ENCODE results near the gene NOTCH1. TPM values are rescaled to one million over a fixed set of nuclear protein-coding genes. Genes with fewer than 3 reads are reported as not detected.

Gene NOTCH1
- total RNA-seq, 2 donors from 2014 or later, result 71.6 to 84.2 TPM

DNA sequence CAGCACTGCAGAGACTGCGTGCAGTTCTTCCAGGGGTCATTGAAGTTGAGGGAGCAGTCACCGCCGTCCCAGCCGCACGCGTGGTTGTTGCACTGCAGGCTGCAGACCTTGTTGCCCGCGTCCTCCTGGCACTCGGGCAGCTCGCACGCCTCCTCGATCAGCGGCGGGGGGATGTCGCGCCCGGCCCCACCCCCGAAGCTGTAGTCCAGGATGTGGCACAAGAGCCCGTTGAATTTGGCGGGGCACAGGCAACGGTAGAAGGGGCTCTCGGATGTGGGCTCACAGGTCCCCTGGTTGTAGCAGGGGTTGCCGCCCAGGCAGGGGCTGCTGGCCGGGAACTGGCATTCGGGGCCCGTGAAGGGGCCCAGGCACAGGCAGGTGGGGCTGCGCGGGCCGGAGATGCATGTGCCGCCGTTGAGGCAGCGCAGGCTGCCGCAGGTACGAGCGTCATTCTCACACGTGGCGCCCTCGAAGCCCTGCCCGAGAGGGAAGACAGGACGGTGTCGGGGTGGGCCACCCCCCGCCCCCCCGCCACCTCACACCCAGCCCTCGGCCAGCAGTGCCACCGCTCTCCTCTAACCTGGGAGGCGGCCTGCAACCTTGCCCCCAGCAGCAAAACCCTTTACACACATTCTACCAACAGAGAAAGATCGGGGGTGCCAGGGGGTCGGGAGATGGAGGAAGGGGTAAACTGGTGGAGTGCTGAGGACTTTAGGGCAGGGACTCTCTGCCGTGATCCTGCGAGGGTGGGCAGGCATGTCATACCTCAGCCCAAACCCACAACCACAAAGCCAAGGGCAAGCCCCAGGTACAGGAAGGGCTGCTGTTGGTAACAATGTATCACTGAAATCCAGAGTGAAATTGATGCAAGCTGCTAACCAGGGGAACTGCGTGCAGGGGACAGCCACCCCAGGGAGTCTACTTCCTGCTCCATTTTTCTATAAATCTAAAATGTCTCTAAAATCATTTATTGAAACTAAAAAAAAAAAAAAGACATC, 40.1 kb downstream of the NOTCH1 start:
- DNase-seq (no peak), ATAC-seq (replicated peaks in 1 of 2) (no peak)
- H3K4me3 Mint-ChIP-seq, result no peak overlapping the region
- no peaks in the 10 kb centered on the region for H3K27me3 Mint-ChIP-seq (ENCODE audit: low read depth)
- no peak overlapping the region for H3K27ac Mint-ChIP-seq
- H3K9me3 Mint-ChIP-seq, result no peaks in the 10 kb centered on the region
- H3K4me1 Mint-ChIP-seq (ENCODE audit: low read depth), result no peaks in the 10 kb centered on the region
- H3K36me3 Mint-ChIP-seq (ENCODE audit: insufficient read depth in 2 of 2), result peaks cover 0 to 2% of the 10 kb centered on the region in 2 donors

DNA sequence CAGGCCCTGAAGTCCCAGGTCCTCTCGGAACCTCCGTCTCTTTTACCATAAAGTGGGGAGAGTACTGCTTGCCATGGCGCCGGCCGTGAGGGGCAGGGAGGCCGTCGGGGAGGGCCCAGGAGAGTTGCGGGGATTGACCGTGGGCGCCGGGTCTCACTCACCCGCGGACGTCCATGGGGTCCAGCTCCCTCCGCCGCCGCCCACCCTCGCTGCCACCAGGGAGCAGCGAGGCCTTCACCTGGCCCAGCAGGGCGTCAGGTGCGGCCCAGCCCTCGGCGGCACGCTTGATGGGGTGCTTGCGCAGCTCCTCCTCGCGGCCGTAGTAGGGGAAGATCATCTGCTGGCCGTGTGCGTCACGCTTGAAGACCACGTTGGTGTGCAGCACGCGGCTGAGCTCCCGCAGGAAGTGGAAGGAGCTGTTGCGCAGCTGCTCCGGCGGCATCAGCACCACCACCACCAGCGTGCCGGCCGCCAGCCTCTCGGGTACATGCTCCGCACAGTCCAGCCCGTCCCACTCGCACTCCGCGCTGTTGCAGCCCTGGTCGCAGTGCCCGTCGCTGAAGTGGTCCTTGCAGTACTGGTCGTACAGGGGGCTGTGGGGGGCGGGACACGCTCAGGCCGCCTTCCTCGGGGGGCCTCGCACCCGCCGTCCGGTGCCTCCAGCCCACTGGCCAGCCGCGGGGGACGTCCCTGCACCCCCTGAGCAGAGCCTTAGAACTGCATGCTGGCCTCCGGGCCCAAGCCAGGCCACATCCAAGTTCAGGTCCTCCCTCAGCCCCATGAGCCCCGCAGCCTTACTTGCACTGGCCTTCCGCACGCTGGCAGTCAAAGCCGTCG, 41.1 kb downstream of the NOTCH1 start:
- no peaks in the 10 kb centered on the region for H3K4me1 Mint-ChIP-seq (ENCODE audit: low read depth)
- H3K36me3 Mint-ChIP-seq (ENCODE audit: insufficient read depth in 2 of 2), result peaks cover 0 to 2% of the 10 kb centered on the region in 2 donors
- no peaks in the 10 kb centered on the region for H3K9me3 Mint-ChIP-seq
- no peak overlapping the region for H3K4me3 Mint-ChIP-seq
- H3K27me3 Mint-ChIP-seq (ENCODE audit: low read depth), result no peaks in the 10 kb centered on the region
- no peak overlapping the region for H3K27ac Mint-ChIP-seq
- no peak for DNase-seq
- no peak for ATAC-seq (replicated peaks in 1 of 2)

- DNase-seq, result no peak
- ATAC-seq (replicated peaks in 1 of 2), result no peak
- peaks cover 2 to 5% of the 10 kb centered on the region in 2 donors for H3K36me3 Mint-ChIP-seq (ENCODE audit: insufficient read depth in 2 of 2)
- no peak overlapping the region for H3K4me3 Mint-ChIP-seq
- H3K4me1 Mint-ChIP-seq (ENCODE audit: low read depth), result no peaks in the 10 kb centered on the region
- no peak overlapping the region for H3K27ac Mint-ChIP-seq
- H3K9me3 Mint-ChIP-seq, result no peaks in the 10 kb centered on the region
- no peaks in the 10 kb centered on the region for H3K27me3 Mint-ChIP-seq (ENCODE audit: low read depth)
These were observed 42.8 kb downstream of the NOTCH1 start for GRCh38 chr9:136502940-136503550.

- no peak overlapping the region for H3K27ac Mint-ChIP-seq
- no peaks in the 10 kb centered on the region for H3K9me3 Mint-ChIP-seq
- H3K36me3 Mint-ChIP-seq (ENCODE audit: insufficient read depth in 2 of 2), result peaks cover 2 to 5% of the 10 kb centered on the region in 2 donors
- no peaks in the 10 kb centered on the region for H3K27me3 Mint-ChIP-seq (ENCODE audit: low read depth)
- no peaks in the 10 kb centered on the region for H3K4me1 Mint-ChIP-seq (ENCODE audit: low read depth)
- H3K4me3 Mint-ChIP-seq, result no peak overlapping the region
- DNase-seq (no peak), ATAC-seq (replicated peaks in 1 of 2) (no peak)
These were observed 43.7 kb downstream of the NOTCH1 start for GRCh38 chr9:136502196-136502595.

GRCh38 chr9:136501686-136502085, 44.2 kb downstream of the NOTCH1 start:
- Mint-ChIP-seq H3K36me3 (ENCODE audit: insufficient read depth in 2 of 2) (peaks cover 2 to 5% of the 10 kb centered on the region in 2 donors), H3K27ac (no peak overlapping the region), H3K27me3 (ENCODE audit: low read depth) (no peaks in the 10 kb centered on the region), H3K4me1 (ENCODE audit: low read depth) (no peaks in the 10 kb centered on the region), H3K9me3 (no peaks in the 10 kb centered on the region), H3K4me3 (no peak overlapping the region)
- DNase-seq (no peak), ATAC-seq (replicated peaks in 1 of 2) (no peak)

DNA sequence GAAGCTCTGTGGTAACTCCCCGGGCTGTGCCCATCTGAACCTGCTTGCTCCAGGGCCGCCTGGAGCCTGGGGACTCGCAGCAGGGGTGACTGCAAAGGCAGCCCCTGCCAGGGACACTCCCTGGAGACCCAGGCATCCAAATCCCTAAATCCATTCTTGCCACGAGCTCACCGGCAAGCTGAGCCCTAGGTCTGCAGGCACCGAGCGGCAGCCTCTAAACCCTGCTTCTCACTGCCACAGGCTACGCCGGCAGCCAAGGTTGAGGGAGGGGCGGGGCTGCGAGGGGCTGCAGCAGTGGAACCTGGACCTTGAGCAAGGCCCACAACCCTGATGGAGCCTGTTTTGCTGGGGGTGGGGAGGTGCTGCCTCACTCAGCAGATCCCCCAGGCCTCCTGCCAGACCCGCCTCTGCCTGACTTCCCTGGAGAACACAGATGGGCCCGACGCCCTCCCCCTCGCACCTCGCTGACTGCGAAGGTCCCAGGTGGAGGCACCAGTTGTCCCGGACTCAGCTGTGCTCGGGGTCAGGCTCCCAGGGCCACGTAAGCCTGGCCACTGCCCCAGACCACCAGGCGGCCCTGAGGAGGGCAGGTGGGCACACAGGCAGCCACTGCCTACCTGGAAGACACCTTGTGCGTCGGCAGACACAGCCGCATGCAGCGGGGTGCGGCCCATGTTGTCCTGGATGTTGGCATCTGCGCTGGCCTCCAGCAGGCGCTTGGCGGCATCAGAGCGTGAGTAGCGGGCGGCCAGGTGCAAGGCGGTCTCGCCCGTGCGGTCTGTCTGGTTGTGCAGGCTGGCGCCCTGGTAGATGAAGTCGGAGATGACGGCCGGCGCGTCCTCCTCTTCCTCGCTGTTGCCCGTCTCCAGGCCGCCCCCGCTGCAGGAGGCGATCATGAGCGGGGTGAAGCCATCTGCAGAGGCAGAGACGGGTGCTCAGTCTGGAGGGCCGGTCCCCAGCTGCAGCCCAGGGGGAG, 45.6 kb downstream of the NOTCH1 start:
- ATAC-seq (replicated peaks in 1 of 2), result no peak
- no peak overlapping the region for H3K27ac Mint-ChIP-seq
- DNase-seq, result no peak
- no peak overlapping the region for H3K4me3 Mint-ChIP-seq
- no peaks in the 10 kb centered on the region for H3K9me3 Mint-ChIP-seq
- no peaks in the 10 kb centered on the region for H3K27me3 Mint-ChIP-seq (ENCODE audit: low read depth)
- H3K36me3 Mint-ChIP-seq (ENCODE audit: insufficient read depth in 2 of 2), result peaks cover 5 to 6% of the 10 kb centered on the region in 2 donors
- no peaks in the 10 kb centered on the region for H3K4me1 Mint-ChIP-seq (ENCODE audit: low read depth)

DNA sequence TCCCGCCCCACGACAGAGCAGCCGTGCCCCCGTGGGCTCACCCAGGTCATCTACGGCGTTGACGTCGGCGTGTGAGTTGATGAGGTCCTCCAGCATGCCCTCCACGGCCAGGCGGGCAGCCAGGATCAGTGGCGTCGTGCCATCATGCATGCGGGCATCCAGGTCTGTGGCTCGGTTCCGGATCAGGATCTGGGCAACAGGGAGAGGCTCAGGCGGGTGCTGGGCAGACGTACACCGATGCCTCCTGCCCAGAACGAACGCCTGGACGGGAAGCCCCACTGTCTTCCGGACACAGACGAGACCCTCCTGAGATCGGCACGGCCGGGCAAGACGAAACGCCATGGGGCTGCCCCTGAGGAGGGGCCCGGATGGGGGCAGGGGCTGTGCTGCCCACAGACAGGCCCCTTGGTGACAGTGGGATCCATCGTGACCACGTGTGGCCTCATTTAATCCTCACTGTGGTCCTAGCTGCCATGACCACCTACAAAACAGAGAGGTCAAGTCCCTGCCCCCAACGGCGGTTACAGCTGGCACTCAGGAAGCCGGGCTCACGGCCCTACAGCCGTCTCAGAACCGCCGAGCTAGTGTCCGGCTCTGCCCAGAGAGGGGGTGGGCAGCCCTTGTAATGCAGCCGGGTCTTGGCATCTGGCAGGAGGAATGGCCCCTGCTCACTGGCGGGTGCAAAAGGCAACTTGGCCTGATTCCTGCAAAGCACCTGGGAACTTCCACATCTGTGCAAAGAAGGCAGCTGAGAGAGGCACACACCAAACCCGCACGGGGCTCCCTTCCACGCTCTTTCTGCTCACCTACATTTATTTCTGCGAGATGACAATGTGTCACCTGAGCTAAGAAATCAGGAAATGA, 46.5 kb downstream of the NOTCH1 start:
- Mint-ChIP-seq H3K27me3 (ENCODE audit: low read depth) (no peaks in the 10 kb centered on the region), H3K4me1 (ENCODE audit: low read depth) (no peaks in the 10 kb centered on the region), H3K9me3 (no peaks in the 10 kb centered on the region), H3K4me3 (no peak overlapping the region), H3K36me3 (ENCODE audit: insufficient read depth in 2 of 2) (peaks cover 5% of the 10 kb centered on the region in 2 donors), H3K27ac (no peak overlapping the region)
- no peak for DNase-seq
- ATAC-seq (replicated peaks in 1 of 2), result no peak

- DNase-seq (no peak), ATAC-seq (replicated peaks in 1 of 2) (no peak)
- no peaks in the 10 kb centered on the region for H3K4me1 Mint-ChIP-seq (ENCODE audit: low read depth)
- H3K36me3 Mint-ChIP-seq (ENCODE audit: insufficient read depth in 2 of 2), result peaks cover 3 to 5% of the 10 kb centered on the region in 2 donors
- H3K27me3 Mint-ChIP-seq (ENCODE audit: low read depth), result no peaks in the 10 kb centered on the region
- no peak overlapping the region for H3K27ac Mint-ChIP-seq
- H3K4me3 Mint-ChIP-seq, result no peak overlapping the region
- H3K9me3 Mint-ChIP-seq, result no peaks in the 10 kb centered on the region
These were observed 47.7 kb downstream of the NOTCH1 start for GRCh38 chr9:136497916-136498695.

GRCh38 chr9:136496801-136497620, 48.8 kb downstream of the NOTCH1 start:
- no peaks in the 10 kb centered on the region for H3K9me3 Mint-ChIP-seq
- no peak for ATAC-seq (replicated peaks in 1 of 2)
- H3K27ac Mint-ChIP-seq, result no peak overlapping the region
- H3K36me3 Mint-ChIP-seq (ENCODE audit: insufficient read depth in 2 of 2), result peaks cover 3 to 5% of the 10 kb centered on the region in 2 donors
- no peaks in the 10 kb centered on the region for H3K4me1 Mint-ChIP-seq (ENCODE audit: low read depth)
- no peak for DNase-seq
- no peak overlapping the region for H3K4me3 Mint-ChIP-seq
- no peaks in the 10 kb centered on the region for H3K27me3 Mint-ChIP-seq (ENCODE audit: low read depth)

GRCh38 chr9:136496181-136496580, 49.7 kb downstream of the NOTCH1 start:
- ATAC-seq (replicated peaks in 1 of 2), result no peak
- Mint-ChIP-seq H3K27ac (no peak overlapping the region), H3K4me1 (ENCODE audit: low read depth) (no peaks in the 10 kb centered on the region), H3K36me3 (ENCODE audit: insufficient read depth in 2 of 2) (peaks cover 3 to 5% of the 10 kb centered on the region in 2 donors), H3K27me3 (ENCODE audit: low read depth) (no peaks in the 10 kb centered on the region), H3K9me3 (no peaks in the 10 kb centered on the region), H3K4me3 (no peak overlapping the region)
- no peak for DNase-seq
